Cardiac septum (tissue), 1 donor: ENCODE data around the gene CCHCR1. TPM values are rescaled to one million over a fixed set of nuclear protein-coding genes. Genes with fewer than 3 reads are reported as not detected.
"Not testable (repeated sequence)": the region's sequence is repeated elsewhere in the genome, so short reads cannot be mapped to it uniquely, and the experiment has no call there.

Experiments used
- DNase-seq: peaks from one replicate; pipeline ENCODE4 v3.0.0-alpha.2; 2020; ENCODE audit warnings: low spot score
- intact Hi-C: fragments of 100-400 bp; cut with DNase I; formaldehyde crosslinking; loops from one replicate; pipeline ENCODE4 v1.14.0; 2022
- long read RNA-seq: library from polyadenylated mRNA; unstranded; transcript quantifications from one replicate; pipeline ENCODE4 v2.0.0, GENCODE V29; 2021
- total RNA-seq: library from RNA; stranded (reverse); fragmentation: NEBNext Ultra II Directional; extraction: Animal tissue kit (Norgen Biotek cat#: 25700); gene quantifications from one replicate; pipeline ENCODE4 v1.2.1, GENCODE V29; 2021
- donor health status: DM: no; HTN: no; CAD: no.

Gene CCHCR1, protein sequence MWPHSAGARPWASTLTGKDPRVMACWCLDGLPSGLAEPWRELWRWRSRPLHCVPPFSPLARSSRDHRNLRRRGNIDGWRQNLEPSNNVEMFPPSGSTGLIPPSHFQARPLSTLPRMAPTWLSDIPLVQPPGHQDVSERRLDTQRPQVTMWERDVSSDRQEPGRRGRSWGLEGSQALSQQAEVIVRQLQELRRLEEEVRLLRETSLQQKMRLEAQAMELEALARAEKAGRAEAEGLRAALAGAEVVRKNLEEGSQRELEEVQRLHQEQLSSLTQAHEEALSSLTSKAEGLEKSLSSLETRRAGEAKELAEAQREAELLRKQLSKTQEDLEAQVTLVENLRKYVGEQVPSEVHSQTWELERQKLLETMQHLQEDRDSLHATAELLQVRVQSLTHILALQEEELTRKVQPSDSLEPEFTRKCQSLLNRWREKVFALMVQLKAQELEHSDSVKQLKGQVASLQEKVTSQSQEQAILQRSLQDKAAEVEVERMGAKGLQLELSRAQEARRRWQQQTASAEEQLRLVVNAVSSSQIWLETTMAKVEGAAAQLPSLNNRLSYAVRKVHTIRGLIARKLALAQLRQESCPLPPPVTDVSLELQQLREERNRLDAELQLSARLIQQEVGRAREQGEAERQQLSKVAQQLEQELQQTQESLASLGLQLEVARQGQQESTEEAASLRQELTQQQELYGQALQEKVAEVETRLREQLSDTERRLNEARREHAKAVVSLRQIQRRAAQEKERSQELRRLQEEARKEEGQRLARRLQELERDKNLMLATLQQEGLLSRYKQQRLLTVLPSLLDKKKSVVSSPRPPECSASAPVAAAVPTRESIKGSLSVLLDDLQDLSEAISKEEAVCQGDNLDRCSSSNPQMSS
- 11.1 TPM for total RNA-seq
- long read RNA-seq, transcript CCHCR1-201 (18 exons, 2,625 nt), result major isoform, 13 of 27 reads
- long read RNA-seq, partial matches to known transcripts, result 7 of 27 reads
- long read RNA-seq, other reads (novel, unspliced or antisense), result 7 of 27 reads

DNA sequence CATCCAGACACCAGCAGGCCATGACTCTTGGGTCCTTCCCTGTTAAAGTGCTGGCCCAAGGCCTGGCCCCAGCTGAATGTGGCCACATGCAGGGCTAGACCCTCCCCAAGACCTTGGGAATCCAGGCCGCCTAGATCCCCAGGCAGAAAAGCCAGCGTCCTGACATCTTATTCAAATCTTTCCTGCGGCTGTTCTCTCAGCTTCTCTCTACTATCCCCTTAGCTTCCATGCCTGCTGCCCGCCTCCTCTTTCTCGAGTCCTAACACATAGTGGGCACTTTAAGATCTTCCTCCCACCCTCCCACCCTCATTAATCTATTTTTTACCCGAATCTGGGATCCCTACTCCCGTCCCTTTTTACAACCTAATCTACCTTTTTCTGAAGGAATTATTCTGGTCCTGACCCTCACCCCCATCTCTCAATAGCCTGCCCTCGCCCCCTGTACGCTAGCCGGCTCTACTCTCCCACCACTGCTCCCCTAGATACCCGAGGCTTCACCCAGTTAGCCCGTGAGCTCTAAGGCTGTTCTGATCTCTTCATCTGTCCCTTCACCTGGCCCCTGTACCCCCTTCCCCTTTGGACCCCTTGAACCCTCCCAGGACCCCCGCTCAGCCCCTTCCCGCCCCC is at the start of gene CCHCR1:
CCHCR1 (minus strand) TSS at position 290 of the 627 bp plus-strand sequence; CDS start at position 88, 202 bp downstream.
- intact Hi-C loops, result loop anchor here (2.0 kb wide), 1 partner anchor 33 kb away; no protein-coding TSS in a partner anchor
- DNase-seq, result no peak

GRCh38 chr6:31205638-31206037 is 48.0 kb upstream of the CCHCR1 start:
- no peak for DNase-seq
- intact Hi-C loops, result no loop called here

DNA sequence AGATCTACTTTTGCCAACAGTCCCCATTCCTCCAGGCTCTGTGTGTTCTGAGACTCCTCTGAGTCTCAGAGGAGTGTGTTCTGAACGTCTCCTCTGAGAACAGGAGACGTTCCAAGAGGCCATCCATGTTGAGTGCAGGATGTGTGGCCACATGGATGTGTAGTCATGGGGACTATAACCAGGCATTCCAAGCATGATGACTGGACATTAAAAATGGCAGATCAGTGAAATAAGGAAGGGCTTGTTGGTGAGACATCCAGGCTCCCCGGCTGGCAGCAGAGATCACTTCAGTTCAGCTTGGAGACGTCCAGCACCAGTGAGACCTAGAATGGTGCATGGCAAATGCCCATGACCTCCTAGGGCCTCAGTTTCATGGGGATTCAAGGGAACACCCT is 47.1 kb upstream of the CCHCR1 start:
- DNase-seq, result no peak
- intact Hi-C loops, result no loop called here

DNA sequence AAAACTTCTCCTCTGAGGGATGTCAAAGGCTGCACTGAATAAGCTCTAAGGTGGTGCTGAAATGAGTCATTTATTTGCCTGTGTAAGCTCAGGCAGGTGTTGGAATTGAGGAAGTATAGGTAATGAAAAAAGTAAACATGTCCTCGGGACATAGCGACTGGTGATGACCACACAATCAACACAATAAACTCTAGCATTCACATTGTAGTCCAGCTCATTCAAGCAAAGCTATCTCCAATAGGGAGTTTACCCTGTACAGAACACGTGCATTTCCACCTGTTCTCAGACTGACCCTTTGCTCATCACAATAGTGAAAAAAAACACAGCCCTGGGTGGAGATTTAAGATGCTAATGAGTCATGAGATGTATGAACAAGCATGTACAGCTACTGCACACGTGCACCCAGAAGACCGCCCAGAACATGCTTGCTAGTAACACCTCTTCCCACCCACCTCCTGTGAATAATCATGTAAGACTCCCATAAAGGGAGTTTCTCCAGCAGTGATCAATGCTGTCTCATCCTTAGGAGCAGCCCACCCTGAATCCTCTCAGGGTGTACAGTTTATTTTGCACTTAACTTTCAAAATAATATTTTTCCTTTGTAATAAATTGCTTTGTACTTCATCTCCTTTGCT is 45.9 kb upstream of the CCHCR1 start:
- intact Hi-C loops, result no loop called here
- no peak for DNase-seq

- DNase-seq, result no peak
- intact Hi-C loops, result no loop called here
Measured at GRCh38 chr6:31202259-31203166, 44.9 kb upstream of the CCHCR1 start.

- intact Hi-C loops, result loop anchor here (2.0 kb wide), 1 partner anchor 72 kb away; no protein-coding TSS in a partner anchor
- not testable (repeated sequence) for DNase-seq
Measured at GRCh38 chr6:31199105-31199452, 41.5 kb upstream of the CCHCR1 start.

- intact Hi-C loops, result loop anchor here (1.0 to 2.0 kb wide), 2 partner anchors 73 to 170 kb away; no protein-coding TSS in a partner anchor
- peak; percentile 96 for DNase-seq
Measured at GRCh38 chr6:31197559-31198305, 40.1 kb upstream of the CCHCR1 start.

DNA sequence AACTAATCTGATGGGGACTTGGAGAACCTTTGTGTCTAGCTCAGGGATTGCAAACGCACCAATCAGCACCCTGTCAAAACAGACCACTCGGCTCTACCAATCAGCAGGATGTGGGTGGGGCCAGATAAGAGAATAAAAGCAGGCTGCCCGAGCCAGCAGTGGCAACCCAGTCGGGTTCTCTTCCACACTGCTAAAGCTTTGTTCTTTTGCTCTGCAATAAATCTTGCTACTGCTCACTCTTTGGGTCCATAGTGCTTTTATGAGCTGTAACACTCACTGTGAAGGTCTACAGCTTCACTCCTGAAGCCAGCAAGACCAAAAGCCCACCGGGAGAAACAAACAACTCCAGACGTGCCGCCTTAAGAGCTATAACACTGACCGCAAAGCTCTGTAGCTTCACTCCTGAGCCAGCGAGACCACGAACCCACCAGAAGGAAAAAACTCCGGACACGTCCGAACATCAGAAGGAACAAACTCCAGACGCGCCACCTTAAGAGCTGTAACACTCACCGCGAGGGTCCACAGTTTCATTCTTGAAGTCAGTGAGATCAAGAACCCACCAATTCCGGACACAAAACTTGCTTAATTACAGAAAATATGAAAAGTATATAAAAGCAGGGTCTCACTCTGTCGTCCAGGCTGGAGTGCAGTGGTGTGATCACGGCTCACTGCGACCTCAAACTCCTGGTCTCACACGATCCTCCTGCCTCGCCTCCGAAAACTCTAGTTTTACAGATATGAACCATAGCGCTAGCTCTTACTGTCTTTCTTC is 38.8 kb upstream of the CCHCR1 start:
- intact Hi-C loops, result loop anchor here (1.0 kb wide), 1 partner anchor 171 kb away; no protein-coding TSS in a partner anchor
- DNase-seq, result not testable (repeated sequence)

- intact Hi-C loops, DNase-seq: not testable (repeated sequence)
Measured at GRCh38 chr6:31195308-31195979, 37.8 kb upstream of the CCHCR1 start.

- no peak for DNase-seq
- intact Hi-C loops, result no loop called here
Measured at GRCh38 chr6:31194061-31194834, 36.6 kb upstream of the CCHCR1 start.

DNA sequence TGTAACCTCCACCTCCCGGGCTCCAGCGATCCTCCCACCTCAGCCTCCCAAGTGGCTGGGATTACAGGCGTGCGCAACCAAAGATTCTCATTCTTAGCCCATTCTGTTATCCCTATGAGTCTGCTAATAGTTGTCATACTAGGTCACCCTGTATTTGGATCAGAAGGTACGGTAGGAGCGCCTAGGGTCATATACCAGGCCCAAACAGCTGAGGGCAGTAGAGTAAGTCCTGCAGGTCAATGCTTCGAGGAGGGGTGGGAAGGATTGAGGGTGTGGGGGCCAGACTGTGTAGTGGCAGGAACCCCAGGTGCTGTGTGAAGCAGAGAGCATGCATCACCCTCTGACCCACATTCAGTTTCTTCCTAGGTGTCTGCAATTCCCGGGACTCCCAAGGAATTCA is 35.6 kb upstream of the CCHCR1 start:
- DNase-seq, result no peak
- intact Hi-C loops, result no loop called here

DNA sequence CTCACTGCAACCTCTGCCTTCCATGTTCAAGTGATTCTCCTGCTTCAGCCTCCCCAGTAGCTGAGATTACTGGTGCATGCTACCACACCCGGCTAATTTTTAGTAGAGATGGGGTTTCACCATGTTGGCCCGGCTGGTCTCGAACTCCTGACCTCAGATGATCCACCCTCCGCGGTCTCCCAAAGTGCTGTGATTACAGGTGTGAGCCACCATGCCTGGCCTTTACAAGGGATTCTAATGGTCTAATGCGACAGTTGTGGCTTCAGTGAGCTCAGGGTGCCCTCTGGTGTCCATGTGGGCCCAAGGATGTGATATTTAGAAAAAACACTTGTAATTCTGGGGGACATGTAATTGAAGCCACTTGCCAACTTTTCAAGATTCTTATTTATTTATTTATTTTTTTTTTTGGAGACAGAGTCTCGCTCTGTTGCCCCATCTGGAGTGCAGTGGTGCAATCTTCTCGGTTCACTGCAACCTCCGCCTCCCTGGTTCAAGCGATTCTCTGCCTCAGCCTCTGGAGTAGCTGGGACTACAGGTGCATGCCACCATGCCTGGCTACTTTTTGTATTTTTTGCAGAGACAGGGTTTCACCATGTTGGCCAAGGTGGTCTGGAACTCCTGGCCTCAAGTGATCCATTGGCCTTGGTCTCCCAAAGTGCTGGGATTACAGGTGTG is 35.0 kb upstream of the CCHCR1 start:
- not testable (repeated sequence) for DNase-seq
- intact Hi-C loops, result loop anchor here (1.0 kb wide), 1 partner anchor 55 kb away; no protein-coding TSS in a partner anchor

DNA sequence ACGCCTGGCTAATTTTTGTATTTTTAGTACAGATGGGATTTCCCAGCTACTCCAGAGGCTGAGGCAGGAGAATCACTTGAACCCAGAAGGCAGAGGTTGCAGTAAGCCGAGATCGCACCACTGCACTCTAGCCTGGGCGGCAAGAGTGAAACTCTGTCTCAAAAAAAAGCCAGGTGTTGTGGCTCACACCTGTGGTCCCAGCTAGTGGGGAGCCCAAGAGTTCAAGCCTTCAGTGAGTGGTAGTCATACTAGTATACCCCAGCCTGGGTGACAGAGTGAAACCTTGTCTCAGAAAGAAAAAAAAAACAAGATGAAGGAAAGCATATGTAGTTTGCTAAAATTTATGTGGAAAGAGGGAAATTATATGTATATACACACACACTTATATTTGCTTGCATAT is 32.9 kb upstream of the CCHCR1 start:
- DNase-seq, result no peak
- intact Hi-C loops, result loop anchor here (2.0 kb wide), 1 partner anchor 32 kb away; the partner anchor contains the start of gene TCF19

DNA sequence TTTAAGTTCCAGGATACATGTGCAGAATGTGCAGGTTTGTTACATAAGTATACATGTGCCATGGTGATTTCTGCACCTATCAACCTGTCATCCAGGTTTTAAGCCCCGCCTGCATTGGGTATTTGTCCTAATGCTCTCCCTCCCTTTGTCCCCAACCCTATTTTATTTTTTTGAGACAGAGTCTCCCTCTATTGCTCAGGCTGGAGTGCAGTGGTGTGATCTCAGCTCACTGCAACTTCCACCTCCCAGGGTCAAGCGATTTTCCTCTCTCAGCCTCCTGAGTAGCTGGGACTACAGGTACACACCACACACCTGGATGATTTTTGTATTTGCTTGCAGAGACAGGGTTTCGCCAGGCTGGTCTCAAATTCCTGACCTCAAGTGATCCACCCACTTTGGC is 31.6 kb upstream of the CCHCR1 start:
- DNase-seq, intact Hi-C loops: not testable (repeated sequence)

GRCh38 chr6:31187780-31188194 is 30.2 kb upstream of the CCHCR1 start:
- intact Hi-C loops, result no loop called here
- DNase-seq, result no peak
